ENCODE data around the gene MYBPC1. TPM values are rescaled to one million over a fixed set of nuclear protein-coding genes. Genes with fewer than 3 reads are reported as not detected.

MYBPC1 gene
- total and polyA plus RNA-seq, 2 donors (not counting 1 experiment from before 2014, with no cell fraction given): not detected

- no peak for DNase-seq
- Histone ChIP-seq H3K4me3 (ENCODE audit: control extremely low read depth in 1 of 5, extremely low read depth in 1 of 5, insufficient read depth in 1 of 5, low read depth in 2 of 5, low read length in 4 of 5) (no peak overlapping the region), H3K27me3 (replicated peaks in 1 of 4; ENCODE audit: control extremely low read depth in 1 of 4, control insufficient read depth in 3 of 4, insufficient read depth in 4 of 4, low read length in 3 of 4) (peaks cover 0 to 8% (median 3%) of the 10 kb centered on the region in 4 experiments), H4K20me1 (ENCODE audit: control insufficient read depth, insufficient read depth, low read length, poor library complexity, severe bottlenecking) (no peaks in the 10 kb centered on the region), H3K27ac (ENCODE audit: low read length in 2 of 2) (no peak overlapping the region), H3K36me3 (replicated peaks in 1 of 2; ENCODE audit: control extremely low read depth in 1 of 2, control insufficient read depth in 1 of 2, extremely low read depth in 1 of 2, insufficient read depth in 2 of 2, low read length in 1 of 2) (no peaks in the 10 kb centered on the region), H3K9ac (ENCODE audit: low read length) (no peak overlapping the region), H3K4me2 (replicated peaks; ENCODE audit: low read depth, low read length, poor library complexity, severe bottlenecking) (no peak overlapping the region), H3K79me2 (ENCODE audit: control insufficient read depth, insufficient read depth, low read length) (no peaks in the 10 kb centered on the region), H3K9me3 (ENCODE audit: control extremely low read depth in 1 of 3, control insufficient read depth in 2 of 3, insufficient read depth in 1 of 3, low read length in 2 of 3) (peaks cover 0 to 4% (median 0%) of the 10 kb centered on the region in 3 donors), H2AFZ (ENCODE audit: insufficient read depth, low read depth, low read length, poor library complexity, severe bottlenecking) (no peak overlapping the region), H3K4me1 (ENCODE audit: control insufficient read depth in 2 of 2, insufficient read depth in 2 of 2, low read length in 2 of 2) (peaks cover 38 to 41% of the 10 kb centered on the region in 2 donors)
- ChIA-PET POLR2A (no interaction called here), CTCF (no interaction called here)
- Mint-ChIP-seq H3K27ac (no peak overlapping the region), H3K4me3 (no peak overlapping the region), H3K9me3 (ENCODE audit: insufficient read depth) (no peaks in the 10 kb centered on the region), H3K27me3 (peaks cover 11% of the 10 kb centered on the region), H3K4me1 (peaks cover 34% of the 10 kb centered on the region)
- no CpG with 5 or more reads among the region's 3 CpGs for WGBS (ENCODE audit: insufficient coverage)
- ATAC-seq (ENCODE audit: low read depth): no peak
- intact Hi-C loops (cut with micrococcal nuclease): no loop called here
- TF ChIP-seq CTCF (IDR thresholded peaks at IDR 0.05) (no peak), EZH2 (IDR thresholded peaks at IDR 0.05; ENCODE audit: borderline replicate concordance, insufficient read depth, low read depth, low read length, poor library complexity, severe bottlenecking) (no peak)
These were observed 43.2 kb downstream of the MYBPC1 start for GRCh38 chr12:101637936-101638335.

- ATAC-seq (ENCODE audit: low read depth) (peak; percentile 53), DNase-seq (peak; percentile 52)
- TF ChIP-seq CTCF (IDR thresholded peaks at IDR 0.05) (no peak), EZH2 (IDR thresholded peaks at IDR 0.05; ENCODE audit: borderline replicate concordance, insufficient read depth, low read depth, low read length, poor library complexity, severe bottlenecking) (no peak)
- peak overlapping the region; percentile 58 for H3K9ac ChIP-seq (ENCODE audit: low read length)
- H2AFZ ChIP-seq (ENCODE audit: insufficient read depth, low read depth, low read length, poor library complexity, severe bottlenecking): peak overlapping the region; percentile 69
- 24% methylated on average over 28 of the region's 36 CpGs for WGBS (ENCODE audit: insufficient coverage)
- intact Hi-C loops (cut with micrococcal nuclease): no loop called here
- Mint-ChIP-seq H3K27me3 (peaks cover 11% of the 10 kb centered on the region), H3K4me1 (peaks cover 12% of the 10 kb centered on the region), H3K4me3 (peak overlapping the region; percentile 82), H3K27ac (no peak overlapping the region), H3K9me3 (ENCODE audit: insufficient read depth) (no peaks in the 10 kb centered on the region)
- H3K4me1 ChIP-seq (ENCODE audit: control insufficient read depth in 2 of 2, insufficient read depth in 2 of 2, low read length in 2 of 2): peaks cover 8 to 9% of the 10 kb centered on the region in 2 donors
- no peaks in the 10 kb centered on the region for H3K36me3 ChIP-seq (replicated peaks in 1 of 2; ENCODE audit: control extremely low read depth in 1 of 2, control insufficient read depth in 1 of 2, extremely low read depth in 1 of 2, insufficient read depth in 2 of 2, low read length in 1 of 2)
- POLR2A ChIA-PET: interaction anchor here (0.9 kb wide), 1 partner anchor 102 kb away, joined by 5 read pairs; no protein-coding TSS in a partner anchor
- H3K27ac ChIP-seq (ENCODE audit: low read length in 2 of 2): no peak overlapping the region
- H3K27me3 ChIP-seq (replicated peaks in 1 of 4; ENCODE audit: control extremely low read depth in 1 of 4, control insufficient read depth in 3 of 4, insufficient read depth in 4 of 4, low read length in 3 of 4): peaks cover 0 to 8% (median 3%) of the 10 kb centered on the region in 4 experiments
- peak overlapping the region; percentile 75 for H3K4me2 ChIP-seq (replicated peaks; ENCODE audit: low read depth, low read length, poor library complexity, severe bottlenecking)
- no peaks in the 10 kb centered on the region for H3K79me2 ChIP-seq (ENCODE audit: control insufficient read depth, insufficient read depth, low read length)
- H4K20me1 ChIP-seq (ENCODE audit: control insufficient read depth, insufficient read depth, low read length, poor library complexity, severe bottlenecking): no peaks in the 10 kb centered on the region
- H3K9me3 ChIP-seq (ENCODE audit: control extremely low read depth in 1 of 3, control insufficient read depth in 2 of 3, insufficient read depth in 1 of 3, low read length in 2 of 3): peaks cover 0 to 4% (median 0%) of the 10 kb centered on the region in 3 donors
- CTCF ChIA-PET: interaction anchor here (0.6 to 1.1 kb wide), 2 partner anchors 8 to 95 kb away, joined by 3 to 4 read pairs; no protein-coding TSS in a partner anchor
- H3K4me3 ChIP-seq (ENCODE audit: control extremely low read depth in 1 of 5, extremely low read depth in 1 of 5, insufficient read depth in 1 of 5, low read depth in 2 of 5, low read length in 4 of 5): peak overlapping the region; percentile 30 to 60 (median 47)
These were observed 47.6 kb downstream of the MYBPC1 start for GRCh38 chr12:101642115-101643067.
